VCaP (cell line): ENCODE results near the gene FABP1.

Experiments
- H3K27ac ChIP-seq: fragments of 450-650 bp; 2 replicates; pipeline ENCODE4 v1.5.1; 2017
- TF ChIP-seq, protein P1 (sequence below): fragments of 450-650 bp; conservative IDR thresholded peaks from 2 replicates; pipeline ENCODE4 v1.5.1; 2017; ENCODE audit warnings: mild to moderate bottlenecking, moderate library complexity

FABP1 gene

DNA sequence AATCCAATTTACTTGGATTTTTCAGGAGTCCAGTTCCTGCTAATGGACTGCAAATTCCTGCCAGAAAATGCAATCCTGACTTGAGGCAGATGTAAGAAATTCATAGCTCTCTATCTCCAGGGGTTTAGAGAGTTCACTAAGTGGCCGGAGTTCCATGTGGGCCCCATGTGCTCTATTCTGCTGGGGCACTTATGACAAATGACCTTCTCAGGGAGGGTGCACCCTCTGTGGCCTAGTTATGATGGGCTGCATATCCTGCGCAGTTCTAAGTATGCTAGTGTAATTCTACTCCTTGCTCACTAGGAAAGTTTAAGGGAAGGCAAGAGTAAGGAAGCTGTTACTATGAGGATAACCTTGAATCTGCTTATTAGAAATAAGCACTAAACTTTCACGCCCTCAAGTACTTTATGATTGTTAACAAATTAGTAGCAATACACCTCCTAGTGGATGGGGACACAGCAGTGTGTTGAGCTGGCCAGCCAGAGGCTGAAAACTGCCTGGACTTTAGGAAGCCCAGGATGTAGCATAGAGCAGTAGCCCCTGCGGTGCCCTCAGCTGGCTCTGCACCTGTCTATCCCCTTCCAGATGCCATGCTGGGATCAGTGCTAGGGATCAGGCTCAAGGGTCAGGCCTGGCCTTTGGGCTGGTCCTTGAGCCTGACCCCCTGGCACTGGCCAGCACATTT lies 45.8 kb downstream of the FABP1 start:
- no peak overlapping the region for H3K27ac ChIP-seq
- TF ChIP-seq, protein P1, sequence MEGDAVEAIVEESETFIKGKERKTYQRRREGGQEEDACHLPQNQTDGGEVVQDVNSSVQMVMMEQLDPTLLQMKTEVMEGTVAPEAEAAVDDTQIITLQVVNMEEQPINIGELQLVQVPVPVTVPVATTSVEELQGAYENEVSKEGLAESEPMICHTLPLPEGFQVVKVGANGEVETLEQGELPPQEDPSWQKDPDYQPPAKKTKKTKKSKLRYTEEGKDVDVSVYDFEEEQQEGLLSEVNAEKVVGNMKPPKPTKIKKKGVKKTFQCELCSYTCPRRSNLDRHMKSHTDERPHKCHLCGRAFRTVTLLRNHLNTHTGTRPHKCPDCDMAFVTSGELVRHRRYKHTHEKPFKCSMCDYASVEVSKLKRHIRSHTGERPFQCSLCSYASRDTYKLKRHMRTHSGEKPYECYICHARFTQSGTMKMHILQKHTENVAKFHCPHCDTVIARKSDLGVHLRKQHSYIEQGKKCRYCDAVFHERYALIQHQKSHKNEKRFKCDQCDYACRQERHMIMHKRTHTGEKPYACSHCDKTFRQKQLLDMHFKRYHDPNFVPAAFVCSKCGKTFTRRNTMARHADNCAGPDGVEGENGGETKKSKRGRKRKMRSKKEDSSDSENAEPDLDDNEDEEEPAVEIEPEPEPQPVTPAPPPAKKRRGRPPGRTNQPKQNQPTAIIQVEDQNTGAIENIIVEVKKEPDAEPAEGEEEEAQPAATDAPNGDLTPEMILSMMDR, result no peak

- H3K27ac ChIP-seq, result no peak overlapping the region
- TF ChIP-seq, protein P1, result no peak
Observed at GRCh38 chr2:88080545-88080944, 47.3 kb downstream of the FABP1 start.

DNA sequence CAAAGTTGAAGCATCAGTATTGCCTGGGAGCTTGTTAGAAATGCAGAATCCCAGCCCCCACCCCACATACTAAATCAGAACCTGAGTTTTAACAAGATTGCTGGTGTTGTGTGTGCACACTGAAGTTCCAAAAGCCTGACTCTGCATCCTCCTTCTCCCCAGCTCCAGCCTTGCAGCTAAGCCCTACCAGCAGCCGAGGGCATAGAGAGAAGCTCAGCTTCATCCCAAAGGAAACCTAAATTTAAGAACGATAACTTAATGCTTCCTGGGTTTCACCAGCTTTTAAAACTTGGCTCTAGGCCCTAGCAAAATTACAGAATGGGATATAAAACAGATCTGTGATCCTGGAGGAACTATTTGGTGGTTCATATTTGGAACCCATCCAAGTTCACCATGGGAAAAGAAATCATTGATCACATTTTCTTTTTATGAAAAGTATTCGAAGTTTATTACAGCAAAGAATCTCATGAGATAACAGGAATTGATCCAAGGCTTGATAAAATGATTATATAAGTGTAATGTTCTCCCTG lies 49.2 kb downstream of the FABP1 start:
- TF ChIP-seq, protein P1, result no peak
- H3K27ac ChIP-seq, result no peak overlapping the region

GRCh38 chr2:88077080-88077479 lies 50.8 kb downstream of the FABP1 start:
- TF ChIP-seq, protein P1, result no peak

DNA sequence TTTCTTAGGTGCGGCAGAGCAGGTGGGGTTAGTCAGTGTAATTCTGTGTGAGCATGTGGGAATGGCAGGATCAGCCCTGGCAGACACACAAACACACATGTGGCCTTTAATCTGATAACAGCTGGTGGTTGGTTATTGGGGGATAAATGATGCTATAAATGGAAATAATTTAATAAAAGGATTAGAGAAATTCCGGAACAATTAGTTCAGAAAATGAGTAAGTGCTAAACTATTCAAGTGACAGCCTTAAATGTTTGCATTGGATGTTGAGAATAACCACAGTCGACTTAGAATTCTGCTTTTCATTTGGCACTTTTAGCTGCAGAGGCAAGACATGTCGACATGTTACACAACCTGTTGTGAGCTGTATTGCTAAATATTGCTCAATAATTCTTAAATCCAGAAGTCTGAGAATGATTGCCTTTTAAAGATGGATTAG lies 53.0 kb downstream of the FABP1 start:
- TF ChIP-seq, protein P1, result no peak

More at GRCh38 chr2:88077080-88077479, 50.8 kb downstream of the FABP1 start:
- no peak overlapping the region for H3K27ac ChIP-seq

GRCh38 chr2:88074150-88074549 lies 53.7 kb downstream of the FABP1 start:
- TF ChIP-seq, protein P1, result no peak
- H3K27ac ChIP-seq, result no peak overlapping the region

More for the DNA sequence above, 53.0 kb downstream of the FABP1 start:
- no peak overlapping the region for H3K27ac ChIP-seq
